ENCODE measurements around the gene NCOR1.
"Not testable (repeated sequence)": the region's sequence is repeated elsewhere in the genome, so short reads cannot be mapped to it uniquely, and the experiment has no call there.

The NCOR1 gene

DNA sequence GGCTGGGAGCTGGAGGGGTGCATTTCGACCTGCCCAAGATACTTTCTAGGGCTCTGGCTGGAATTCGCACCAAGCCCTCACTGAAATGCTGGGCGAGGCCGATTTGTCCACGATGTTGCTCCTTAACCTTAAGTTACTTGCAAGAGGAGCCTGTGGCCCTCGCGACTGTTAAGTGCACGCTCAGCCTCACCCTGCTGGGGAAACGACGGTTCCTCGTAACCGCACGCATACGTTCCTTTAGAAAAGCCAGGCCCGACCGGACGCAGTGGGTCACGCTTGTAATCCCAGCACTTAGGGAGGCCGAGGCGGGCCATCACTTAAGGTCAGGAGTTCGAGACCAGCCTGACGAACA is 607 bp upstream of the NCOR1 start:
- in situ Hi-C loops (cut with MboI; ENCODE audit: low sequenced_read_pairs), result no loop called here

DNA sequence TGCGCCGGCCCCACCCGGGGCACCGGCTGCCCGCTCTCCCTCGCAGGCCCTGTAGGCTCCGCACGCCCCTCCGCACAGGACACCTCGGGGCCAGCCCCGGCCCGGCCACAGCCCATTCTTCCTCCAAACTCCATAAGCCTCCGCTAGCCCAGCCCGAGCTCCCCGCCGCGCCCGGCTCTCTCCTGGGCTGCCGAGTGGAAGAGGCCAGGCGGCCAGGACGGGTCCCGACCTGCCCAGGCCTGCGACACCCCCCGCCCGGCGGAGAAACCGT is 397 bp downstream of the NCOR1 start:
- in situ Hi-C loops (cut with MboI; ENCODE audit: low sequenced_read_pairs), result no loop called here

DNA sequence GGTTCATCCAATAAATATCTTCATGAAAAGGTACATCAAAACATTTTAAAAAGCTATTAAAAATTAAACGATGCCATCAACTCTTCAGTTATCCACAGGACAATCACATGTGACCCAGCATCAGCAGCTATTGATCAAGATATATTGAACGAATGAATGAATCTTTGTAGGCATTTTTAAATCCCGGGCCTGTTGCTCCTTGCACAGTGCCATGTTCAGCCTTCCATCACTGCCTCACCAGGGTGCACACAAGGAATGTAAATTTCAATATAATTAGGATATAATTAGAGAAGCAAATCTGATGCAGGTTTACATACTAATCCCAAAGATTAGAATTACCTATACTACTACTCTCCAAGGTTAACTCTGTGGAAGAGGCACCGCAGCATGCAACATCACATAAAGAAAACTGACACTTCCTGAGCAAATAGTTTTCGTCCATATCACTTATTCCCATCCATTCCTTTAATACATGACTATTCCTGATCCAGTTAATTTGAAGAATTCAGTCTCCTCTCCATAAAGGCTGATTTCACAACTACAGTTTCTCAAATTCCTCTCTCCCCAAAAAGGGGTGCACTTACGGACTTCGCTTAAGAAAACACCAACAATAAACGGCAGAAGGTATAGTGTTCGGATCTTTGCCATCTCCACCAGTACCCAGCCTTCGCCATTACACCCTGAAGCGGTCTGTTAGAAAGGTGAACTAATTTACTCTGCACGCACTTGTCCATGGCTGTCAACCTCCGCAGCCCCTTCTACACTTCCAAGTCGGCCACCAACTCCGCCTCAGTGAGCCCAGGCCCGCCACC is 938 bp downstream of the NCOR1 start:
- in situ Hi-C loops (cut with MboI; ENCODE audit: low sequenced_read_pairs), result no loop called here

DNA sequence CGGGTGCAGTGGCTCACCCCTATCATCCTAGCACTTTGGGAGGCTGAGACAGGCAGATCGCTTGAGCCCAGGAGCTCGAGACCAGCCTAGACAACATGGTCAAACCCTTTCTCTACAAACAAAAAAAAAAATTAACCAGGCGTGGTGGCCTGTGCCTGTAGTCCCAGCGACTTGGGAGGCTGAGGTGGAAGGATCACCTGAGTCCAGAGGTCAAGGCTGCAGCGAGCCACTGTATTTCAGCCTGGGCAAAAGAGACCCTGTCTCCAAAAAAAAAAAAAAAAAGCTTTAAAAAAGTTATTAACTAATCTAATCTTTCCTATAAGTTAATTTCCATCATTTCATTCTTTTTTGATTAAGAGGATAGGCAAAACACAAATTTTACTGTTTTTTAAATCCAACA is 2.5 kb downstream of the NCOR1 start:
- in situ Hi-C loops (cut with MboI; ENCODE audit: low sequenced_read_pairs), result no loop called here

DNA sequence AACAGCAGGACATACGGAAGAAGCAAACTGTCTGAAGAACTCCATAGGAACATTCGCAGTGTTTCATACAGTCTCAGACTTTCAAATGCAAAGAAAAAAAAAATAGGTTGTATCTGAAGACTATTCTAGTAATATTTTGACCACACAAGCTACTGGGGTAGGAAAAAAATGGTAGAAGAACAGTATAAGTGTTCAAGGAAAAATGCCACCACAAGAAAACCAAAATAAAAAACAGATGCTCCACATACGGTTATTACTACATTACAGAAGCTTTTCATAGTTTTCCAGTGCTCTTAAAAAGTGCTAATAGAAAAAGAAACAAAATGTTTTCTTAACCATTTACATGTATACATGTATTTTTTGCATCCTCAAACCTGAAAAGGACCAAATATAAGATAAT is 3.7 kb downstream of the NCOR1 start:
- in situ Hi-C loops (cut with MboI; ENCODE audit: low sequenced_read_pairs), result no loop called here

DNA sequence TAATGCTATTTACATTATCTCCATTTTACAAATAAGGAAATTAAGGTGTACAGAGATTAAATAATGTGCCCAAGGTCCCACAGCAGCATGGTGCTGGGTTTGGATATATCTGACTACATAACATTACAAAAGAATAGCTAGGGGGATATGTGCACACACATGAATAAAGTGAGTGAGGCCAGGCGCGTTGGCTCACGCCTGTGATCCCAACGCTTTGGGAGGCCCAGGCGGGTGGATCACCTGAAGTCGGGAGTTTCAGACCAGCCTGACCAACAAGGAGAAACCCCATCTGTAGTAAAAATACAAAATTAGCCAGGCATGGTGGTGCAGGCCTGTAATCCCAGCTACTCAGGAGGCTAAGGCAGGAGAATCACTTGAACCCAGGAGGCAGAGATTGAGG is 10.6 kb downstream of the NCOR1 start:
- in situ Hi-C loops (cut with MboI; ENCODE audit: low sequenced_read_pairs), result not testable (repeated sequence)

DNA sequence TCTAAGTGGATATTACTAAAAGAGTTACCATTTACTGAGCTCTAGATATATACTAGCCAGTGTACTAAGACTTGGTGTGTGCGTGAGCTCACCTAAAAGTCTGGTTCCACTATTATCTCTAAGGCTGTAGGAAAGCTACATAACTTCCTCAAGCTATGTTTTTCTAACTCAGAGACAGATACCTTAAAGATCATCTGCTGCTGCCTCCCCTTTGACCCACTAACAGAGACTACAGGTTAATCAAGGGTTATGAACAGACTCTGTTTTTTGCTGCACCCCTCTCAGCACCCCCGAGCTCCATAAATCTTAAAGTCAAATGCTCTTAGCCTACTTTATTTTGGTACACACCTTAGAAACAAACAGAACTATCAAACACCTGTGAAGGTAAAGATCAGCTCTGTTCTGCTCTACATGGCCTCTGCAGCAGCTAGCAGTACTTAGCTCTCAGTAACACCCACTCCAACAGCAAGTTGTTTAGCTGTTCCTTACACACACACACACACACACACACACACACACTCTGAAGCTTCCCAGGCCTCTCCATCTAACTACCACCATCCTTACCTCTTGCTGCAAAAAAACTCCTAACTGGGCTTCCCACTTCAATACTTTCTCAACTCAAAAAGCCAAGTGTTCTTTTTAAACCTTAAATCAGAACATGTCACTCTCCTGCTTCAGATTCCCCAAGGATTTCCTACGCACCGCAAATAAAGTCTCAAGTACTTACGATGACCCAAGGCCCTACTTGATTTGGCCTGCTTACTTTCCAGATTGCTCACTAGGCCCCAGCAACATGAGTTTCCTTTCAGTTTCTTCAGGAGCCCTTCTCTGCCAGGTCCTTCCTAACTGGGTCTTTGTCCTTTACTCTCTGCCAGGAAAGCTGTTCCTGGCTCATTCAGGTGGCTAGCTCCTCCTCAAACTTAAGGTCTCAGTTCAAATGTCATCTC is 12.5 kb downstream of the NCOR1 start:
- in situ Hi-C loops (cut with MboI; ENCODE audit: low sequenced_read_pairs), result not testable (repeated sequence)

DNA sequence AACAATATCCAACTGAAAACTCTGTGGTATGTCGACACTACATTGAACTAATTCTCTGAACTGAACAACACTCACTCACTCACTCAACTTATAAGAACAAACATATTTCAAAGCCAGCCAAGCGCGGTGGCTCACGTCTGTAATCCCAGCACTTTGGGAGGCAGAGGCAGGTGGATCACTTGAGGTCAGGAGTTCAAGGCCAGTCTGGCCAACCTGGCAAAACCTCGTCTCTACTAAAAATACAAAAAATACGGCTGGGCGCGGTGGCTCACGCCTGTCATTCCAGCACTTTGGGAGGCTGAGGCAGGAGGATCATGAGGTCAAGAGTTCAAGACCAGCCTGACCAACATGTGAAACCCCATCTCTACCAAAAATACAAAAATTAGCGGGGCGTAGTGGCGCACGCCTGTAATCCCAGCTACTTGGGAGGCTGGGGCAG is 13.6 kb downstream of the NCOR1 start:
- in situ Hi-C loops (cut with MboI; ENCODE audit: low sequenced_read_pairs), result not testable (repeated sequence)

DNA sequence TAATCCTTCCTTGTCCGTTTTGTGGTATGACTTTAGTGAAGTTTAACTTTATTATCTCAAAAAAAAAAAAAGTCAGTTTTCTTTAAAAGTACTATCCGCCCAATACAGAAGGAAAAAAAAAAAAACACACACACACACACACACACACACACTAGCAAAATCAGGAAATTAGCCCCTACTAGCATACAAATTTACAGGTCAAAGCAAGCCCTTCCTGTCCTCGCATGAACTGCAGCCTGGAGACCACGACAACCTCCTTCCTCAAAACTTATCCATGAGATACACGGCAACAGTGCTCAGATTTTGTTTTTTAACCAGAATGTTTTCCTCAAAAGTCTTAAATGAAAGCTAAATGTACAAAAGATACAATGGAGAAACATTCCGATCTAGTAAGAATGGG is 16.2 kb downstream of the NCOR1 start:
- in situ Hi-C loops (cut with MboI; ENCODE audit: low sequenced_read_pairs), result no loop called here

DNA sequence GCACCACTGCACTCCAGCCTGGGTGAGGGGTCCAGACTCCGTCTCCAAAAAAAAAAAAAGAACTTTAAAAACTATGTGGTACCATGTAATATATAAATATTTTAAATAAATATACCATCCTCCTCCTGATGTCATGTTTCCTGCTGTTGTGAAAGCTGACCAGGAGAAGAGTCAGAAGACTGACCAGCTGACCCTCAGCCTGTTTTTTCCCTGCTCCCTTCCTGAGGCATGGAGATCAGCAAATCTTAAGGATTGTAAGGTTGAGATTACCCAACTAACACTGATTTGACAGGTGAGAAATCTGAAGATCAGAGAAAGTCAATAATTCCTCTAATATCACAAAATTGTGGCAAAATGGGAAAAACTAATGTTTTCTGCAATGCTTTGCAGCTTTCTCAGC is 18.1 kb downstream of the NCOR1 start:
- in situ Hi-C loops (cut with MboI; ENCODE audit: low sequenced_read_pairs), result no loop called here

DNA sequence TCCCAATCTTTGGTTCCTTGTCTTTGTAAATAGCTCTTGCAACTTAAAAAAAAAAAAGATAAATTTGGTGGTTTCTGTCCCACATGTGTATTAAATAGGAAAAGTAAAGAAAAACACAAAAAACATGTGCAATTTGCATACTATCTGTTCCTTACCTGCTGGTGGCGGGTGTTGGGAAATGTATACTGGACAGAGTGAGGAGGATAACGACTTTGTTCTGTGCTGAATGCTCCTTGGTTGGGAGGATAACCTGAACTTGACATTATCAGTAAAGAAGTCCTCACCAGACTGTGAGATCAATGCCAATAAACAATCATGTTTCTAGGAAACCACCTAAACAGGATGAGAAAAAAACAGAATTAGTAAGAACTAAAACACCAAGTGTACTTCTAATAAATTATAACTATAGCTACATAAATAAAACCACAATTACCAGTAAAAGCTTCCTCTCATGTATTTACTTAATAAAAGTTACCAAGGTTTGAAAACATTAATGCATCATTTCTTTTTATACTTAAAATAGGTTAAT is 21.0 kb downstream of the NCOR1 start:
- in situ Hi-C loops (cut with MboI; ENCODE audit: low sequenced_read_pairs), result not testable (repeated sequence)

DNA sequence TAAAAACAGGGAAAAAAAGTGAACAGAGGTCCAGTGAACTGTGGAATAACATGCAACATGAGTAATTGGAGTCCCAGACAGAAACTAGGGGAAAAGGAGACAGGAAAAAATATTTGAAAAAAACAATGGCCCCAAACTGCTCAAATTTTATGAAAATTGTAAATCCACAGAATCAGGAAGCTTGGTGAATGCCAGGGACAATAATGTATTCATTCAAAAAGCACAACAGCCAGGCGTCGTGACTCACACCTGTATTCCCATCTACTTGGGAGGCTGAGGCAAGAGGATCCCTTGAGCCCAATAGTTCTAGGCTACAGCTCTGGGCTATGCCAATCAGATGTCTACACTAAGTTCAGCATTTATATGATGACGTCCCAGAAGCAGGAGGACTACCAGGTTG is 23.7 kb downstream of the NCOR1 start:
- in situ Hi-C loops (cut with MboI; ENCODE audit: low sequenced_read_pairs), result no loop called here

DNA sequence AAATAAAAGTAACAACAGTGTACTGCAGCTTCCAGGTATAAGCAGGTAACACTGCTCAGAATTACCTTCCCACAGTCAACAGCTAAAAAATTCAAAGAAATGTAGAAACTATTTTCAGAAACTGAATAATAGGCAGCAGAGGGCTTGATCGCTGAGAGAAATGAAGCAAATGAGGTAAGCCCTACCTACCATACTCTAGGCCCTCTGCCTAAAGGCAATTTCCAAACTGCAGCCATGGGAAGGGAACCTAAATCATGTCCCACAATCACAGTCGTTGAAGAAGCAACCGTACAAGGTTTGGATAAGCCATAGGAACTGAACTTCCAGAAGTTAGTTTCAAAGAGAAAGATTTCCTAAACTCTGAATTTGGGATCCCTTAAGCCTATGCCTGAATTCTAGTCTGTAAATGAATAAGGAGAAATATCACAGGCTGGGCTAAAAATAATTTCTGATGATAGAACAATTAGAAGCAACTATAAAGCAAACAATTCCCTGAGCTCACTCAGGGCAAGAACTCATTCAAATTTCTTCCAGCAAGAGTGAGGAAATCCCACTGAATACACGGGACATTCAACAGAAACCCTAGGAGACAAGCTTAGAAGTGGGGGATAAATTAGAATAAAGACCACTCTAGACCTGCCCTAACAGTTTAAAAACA is 24.5 kb downstream of the NCOR1 start:
- in situ Hi-C loops (cut with MboI; ENCODE audit: low sequenced_read_pairs), result no loop called here

DNA sequence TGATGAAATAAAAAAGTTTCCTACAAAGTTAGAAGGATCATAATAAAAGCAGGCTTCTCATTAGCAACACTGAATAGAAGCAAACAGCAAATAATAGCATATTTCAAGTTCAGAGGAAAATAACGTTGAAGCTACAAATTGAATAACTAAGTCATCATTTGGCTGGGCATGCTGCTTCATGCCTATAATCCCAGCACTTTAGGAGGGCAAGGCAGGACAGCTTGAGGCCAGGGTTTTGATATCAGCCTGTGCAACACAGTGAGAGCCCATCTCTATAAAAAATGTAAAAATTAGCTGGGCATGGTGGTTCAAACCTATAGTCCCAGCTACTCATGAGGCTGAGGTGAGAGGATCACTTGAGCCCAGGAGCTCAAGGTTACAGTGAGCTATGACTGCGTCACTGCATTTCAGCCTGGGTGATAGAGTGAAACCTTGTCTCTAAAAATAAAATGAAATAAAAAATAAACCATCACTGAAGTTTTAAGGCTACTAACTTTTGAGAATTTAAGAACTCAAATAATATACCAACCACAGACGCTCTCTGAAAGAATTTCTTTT is 25.5 kb downstream of the NCOR1 start:
- in situ Hi-C loops (cut with MboI; ENCODE audit: low sequenced_read_pairs), result no loop called here

DNA sequence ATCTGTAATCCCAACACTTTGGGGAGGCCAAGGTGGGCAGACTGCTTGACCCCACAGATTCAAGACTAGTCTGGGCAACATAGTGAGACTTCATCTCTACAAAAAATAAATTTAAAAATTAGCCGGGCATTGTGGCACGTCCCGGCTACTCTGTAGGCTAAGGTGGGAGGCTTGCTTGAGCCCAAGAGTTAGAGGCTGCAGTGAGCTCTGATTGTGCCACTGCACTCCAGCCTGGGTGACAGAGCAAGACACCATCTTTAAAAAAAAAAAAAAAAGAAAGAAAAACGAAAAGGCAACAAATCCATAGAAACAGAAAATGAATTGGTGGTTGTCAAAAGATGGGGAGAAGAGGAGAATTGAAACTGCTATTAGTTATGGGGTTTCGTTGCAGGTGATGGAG is 27.7 kb downstream of the NCOR1 start:
- in situ Hi-C loops (cut with MboI; ENCODE audit: low sequenced_read_pairs), result no loop called here

DNA sequence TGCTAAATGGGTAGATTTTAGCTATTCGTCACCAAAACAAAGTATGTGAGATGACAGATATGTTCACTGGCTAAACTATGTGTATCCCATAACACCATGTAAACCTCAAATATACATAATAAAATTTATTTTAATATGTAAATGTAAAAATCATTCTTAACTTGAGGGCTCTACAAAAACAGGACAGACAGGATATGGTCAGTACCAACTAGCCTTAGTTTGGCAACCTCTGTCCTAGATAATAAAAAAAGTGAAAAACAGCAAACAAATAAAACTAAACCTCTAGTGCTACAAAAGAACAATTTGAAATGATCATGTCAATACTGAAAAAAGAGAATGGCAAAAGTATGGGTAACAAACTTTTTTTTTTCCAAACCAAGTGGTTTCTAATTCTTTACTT is 33.8 kb downstream of the NCOR1 start:
- in situ Hi-C loops (cut with MboI; ENCODE audit: low sequenced_read_pairs), result no loop called here

DNA sequence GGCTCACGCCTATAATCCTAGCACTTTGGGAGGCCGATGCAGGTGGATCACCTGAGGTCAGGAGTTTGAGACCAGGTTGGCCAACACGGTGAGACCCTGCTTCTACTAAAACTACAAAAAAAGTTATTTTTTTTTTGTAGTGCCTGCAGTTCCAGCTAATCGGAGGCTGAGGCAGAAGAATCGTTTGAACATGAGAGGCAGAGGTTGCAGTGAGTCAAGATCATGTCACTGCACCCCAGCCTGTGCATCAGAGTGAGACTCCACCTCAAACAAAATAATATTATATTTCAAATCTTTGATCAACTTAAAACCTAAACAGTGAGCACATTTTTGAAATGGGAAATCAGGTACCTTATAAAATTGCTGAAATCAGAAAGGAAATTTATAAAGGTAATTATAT is 36.5 kb downstream of the NCOR1 start:
- in situ Hi-C loops (cut with MboI; ENCODE audit: low sequenced_read_pairs), result no loop called here

DNA sequence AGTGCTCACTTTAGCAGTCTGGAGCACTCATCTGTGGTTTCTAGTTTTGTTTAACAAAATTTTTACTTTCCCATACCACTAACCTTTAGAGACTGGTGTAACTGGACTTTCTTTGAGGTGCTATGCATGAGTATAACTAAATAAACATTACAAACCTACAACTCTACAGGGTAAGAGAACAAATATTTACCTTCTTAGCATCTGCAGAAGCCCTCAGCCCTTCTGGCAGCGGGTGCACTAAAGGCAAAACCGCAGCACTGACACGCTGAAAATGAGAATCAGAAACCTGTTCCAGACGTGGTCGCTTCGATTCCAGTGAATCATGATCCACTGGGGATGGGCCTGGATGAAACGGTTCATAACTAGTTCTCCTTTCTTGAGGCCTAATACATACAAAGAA is 43.7 kb downstream of the NCOR1 start:
- in situ Hi-C loops (cut with MboI; ENCODE audit: low sequenced_read_pairs), result no loop called here

DNA sequence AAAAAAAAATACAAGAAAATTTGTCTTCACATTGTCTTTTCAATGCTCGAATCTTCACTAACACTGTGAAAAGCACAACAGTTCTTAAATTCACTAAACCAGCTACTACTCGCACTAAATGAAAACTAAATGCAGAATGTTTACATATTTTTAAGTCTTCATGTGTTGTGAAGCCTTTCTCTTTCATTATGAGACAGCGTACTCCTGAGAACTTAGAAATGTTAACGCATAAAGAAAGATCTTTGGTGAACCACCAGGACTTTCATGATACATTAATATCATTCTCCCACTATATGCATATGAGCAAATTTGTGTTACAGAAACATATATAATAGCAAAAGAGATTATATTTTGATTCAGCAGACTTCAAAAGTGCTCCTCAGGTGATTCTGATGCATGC is 48.6 kb downstream of the NCOR1 start:
- in situ Hi-C loops (cut with MboI; ENCODE audit: low sequenced_read_pairs), result not testable (repeated sequence)

DNA sequence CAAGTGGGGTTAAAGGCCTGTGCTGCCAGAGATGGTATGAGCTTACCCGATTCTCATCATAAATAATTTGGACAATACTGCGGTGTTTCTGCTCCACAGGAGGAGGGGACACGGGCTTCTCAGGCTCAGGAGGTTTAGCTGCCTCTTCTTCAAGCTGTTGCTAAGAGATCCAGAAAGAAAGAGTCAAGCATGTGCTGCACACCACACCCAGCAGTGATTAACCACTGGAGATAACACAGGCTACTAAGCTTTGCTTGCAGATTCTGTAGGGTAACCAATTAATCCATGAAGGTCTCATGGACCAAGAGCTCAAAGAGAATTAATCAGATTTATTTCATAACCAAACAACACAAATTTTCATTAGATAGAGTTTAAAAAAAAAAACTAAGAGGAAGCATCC is 56.6 kb downstream of the NCOR1 start:
- in situ Hi-C loops (cut with MboI; ENCODE audit: low sequenced_read_pairs), result no loop called here

DNA sequence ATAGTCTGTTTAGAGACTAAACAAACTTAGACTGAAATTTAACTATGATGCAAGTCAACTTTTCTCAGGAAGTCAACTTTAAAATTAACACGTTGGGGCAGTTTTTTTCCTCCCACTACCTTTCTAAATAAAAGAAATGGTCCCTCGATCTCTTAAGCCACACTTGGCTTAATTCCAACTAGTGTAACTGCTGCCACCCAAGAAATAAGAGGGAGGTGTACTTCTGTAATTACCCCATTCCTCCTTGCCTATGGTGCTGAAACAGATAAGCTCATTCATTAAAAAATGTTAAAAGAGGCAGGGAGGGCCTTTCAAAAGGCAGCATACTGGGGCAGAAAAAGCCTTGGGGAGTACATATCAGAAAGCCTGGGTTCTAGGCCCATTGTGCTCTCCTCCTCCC is 59.8 kb downstream of the NCOR1 start:
- in situ Hi-C loops (cut with MboI; ENCODE audit: low sequenced_read_pairs), result no loop called here

Data from hTERT RPE-1 (cell line).